Psoas muscle (tissue), 8 donors: ENCODE data around the gene MAGI1. TPM values are rescaled to one million over a fixed set of nuclear protein-coding genes. Genes with fewer than 3 reads are reported as not detected.

Source experiments
- ATAC-seq, 4 donors: fragments of 200-7000 bp; cut with Tn5 transposase; one replicate each; pipeline ENCODE4 v1.9.1; 2020; ENCODE audit warnings: moderate library complexity in 3 of 4, mild to moderate bottlenecking in 2 of 4
- DNase-seq, 2 donors: peaks; one replicate each; pipeline ENCODE4 v3.0.0-alpha.2; 2020
- H3K27ac ChIP-seq: fragments of 200-600 bp; one replicate; pipeline ENCODE4 v1.8.0; 2022
- H3K27me3 ChIP-seq, 3 donors: fragments of 200-600 bp in 1 of 3; one replicate each; pipeline versions ENCODE4 v1.6.1 to v1.8.0; 2013 to 2022; ENCODE audit warnings: low read length in 2 of 3, mild to moderate bottlenecking in 2 of 3, moderate library complexity in 1 of 3; ENCODE audit not compliant: insufficient read depth in 3 of 3
- H3K36me3 ChIP-seq, 2 donors: fragments of 200-600 bp in 1 of 2; one replicate each; pipeline versions ENCODE4 v1.6.1 to v1.8.0; 2013 to 2022; ENCODE audit warnings: low read depth in 1 of 2, mild to moderate bottlenecking in 1 of 2, moderate library complexity in 1 of 2; ENCODE audit not compliant: insufficient read depth in 1 of 2
- H3K4me1 ChIP-seq: fragments of 200-600 bp; one replicate; pipeline ENCODE4 v1.8.0; 2022
- H3K4me3 ChIP-seq: fragments of 200-600 bp; one replicate; pipeline ENCODE4 v1.8.0; 2022; ENCODE audit warnings: mild to moderate bottlenecking
- H3K9me3 ChIP-seq: fragments of 200-600 bp; one replicate; pipeline ENCODE4 v1.8.0; 2022
- CTCF ChIP-seq: fragments of 200-600 bp; IDR thresholded peaks from one replicate; pipeline ENCODE4 v1.8.0; 2022; ENCODE audit warnings: antibody characterized with exemption
- WGBS, 3 donors: extraction: QIAGEN DNeasy Blood & Tissue Kit; methylation state at CpG; one replicate each; pipeline versions ENCODE4 v1.1.6 to v1.1.7; 2013; 5-methylcytosine and 5-hydroxymethylcytosine counted together
- intact Hi-C, 2 donors: fragments of 100-400 bp; cut with DNase I; formaldehyde crosslinking; loops; one replicate each; pipeline versions ENCODE4 v1.11.0 to v1.14.2; 2022
- polyA plus RNA-seq, 3 donors: library from polyadenylated mRNA; stranded (reverse); fragments of 200-250 nt; gene quantifications; one replicate each; pipeline ENCODE4 v1.2.3, GENCODE V29; 2013
- total RNA-seq, 4 donors: library from RNA; stranded (reverse); fragmentation: NEBNext Ultra II Directional in 2 of 4; extraction: Animal tissue kit (Norgen Biotek cat#: 25700) in 2 of 4; gene quantifications; one replicate each; pipeline versions ENCODE4 v1.2.1 to v1.2.4, GENCODE V29; 2021 to 2023
- donor health status: healthy with polysubstance abuse.
- donor health status: DM: no; HTN: no; CAD: no; lungs with moderate emphysema.
- donor health status: Bipolar disorder and iron deficiency.
- donor health status: healthy.
- donor health status: DM: yes; HTN: yes; CAD: no.
- donor health status: DM: no; HTN: no; CAD: no.
- donor health status: DM: no; HTN: no; CAD: no.
- donor health status: DM: yes; HTN: yes; CAD: no.

Gene MAGI1
- total and polyA plus RNA-seq, 7 donors, result 4.5 to 8.1 (median 6.3) TPM

DNA sequence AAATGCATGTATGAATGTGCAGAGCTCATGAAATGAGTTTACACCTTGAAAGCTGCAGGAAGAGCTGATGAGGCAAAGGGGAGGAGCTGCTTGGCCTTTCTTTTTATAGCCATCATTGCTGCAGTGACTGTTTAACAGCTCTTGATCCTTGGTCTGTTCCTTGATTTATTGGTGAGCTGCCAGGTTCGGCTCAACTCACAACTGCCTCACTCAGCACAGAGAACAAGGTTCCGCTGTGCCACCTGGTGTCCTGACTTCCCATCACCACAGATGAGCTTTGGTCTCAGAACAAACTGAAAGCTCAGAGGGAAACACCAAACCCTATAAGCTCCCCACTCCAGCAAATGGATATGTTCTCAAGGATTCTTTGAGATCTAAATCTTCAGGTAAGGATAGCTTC is 626.1 kb downstream of the MAGI1 start:
- Histone ChIP-seq H3K36me3 (no peaks in the 10 kb centered on the region), H3K4me1 (peaks cover 12% of the 10 kb centered on the region), H3K27me3 (no peaks in the 10 kb centered on the region), H3K9me3 (no peaks in the 10 kb centered on the region), H3K27ac (no peak overlapping the region), H3K4me3 (no peak overlapping the region)
- peak; percentile 41 for TF ChIP-seq CTCF
- peak; percentile 87 to 99 (median 94) for ATAC-seq
- 10 to 22% (median 18%) methylated on average over 2 of the region's 2 CpGs for WGBS, 3 donors
- DNase-seq, result peak; percentile 25 to 69
- intact Hi-C loops, result loop anchor here in 1 of 2 donors (2.0 to 10.0 kb wide), 3 partner anchors 80 to 880 kb away; partner anchors contain the start of gene ADAMTS9

GRCh38 chr3:65411367-65411766 is 627.4 kb downstream of the MAGI1 start:
- no peak for DNase-seq
- no peaks in the 10 kb centered on the region for H3K9me3 ChIP-seq
- no peak for ATAC-seq
- H3K27me3 ChIP-seq, result no peaks in the 10 kb centered on the region
- intact Hi-C loops, result loop anchor here in 1 of 2 donors (5.0 to 10.0 kb wide), 2 partner anchors 79 to 727 kb away; partner anchors contain the start of gene ADAMTS9
- H3K36me3 ChIP-seq, result no peaks in the 10 kb centered on the region
- H3K4me3 ChIP-seq, result no peak overlapping the region
- 44 to 54% (median 50%) methylated on average over 3 of the region's 3 CpGs for WGBS, 3 donors
- TF ChIP-seq CTCF, result no peak
- no peak overlapping the region for H3K27ac ChIP-seq
- H3K4me1 ChIP-seq, result peaks cover 12% of the 10 kb centered on the region

- H3K9me3 ChIP-seq, result no peaks in the 10 kb centered on the region
- no peak for DNase-seq
- ATAC-seq, result no peak
- H3K4me1 ChIP-seq, result peaks cover 12% of the 10 kb centered on the region
- H3K27ac ChIP-seq, result no peak overlapping the region
- 27 to 36% (median 28%) methylated on average over 3 of the region's 3 CpGs for WGBS, 3 donors
- H3K4me3 ChIP-seq, result no peak overlapping the region
- intact Hi-C loops, result no loop called here
- TF ChIP-seq CTCF, result no peak
- H3K27me3 ChIP-seq, result no peaks in the 10 kb centered on the region
- no peaks in the 10 kb centered on the region for H3K36me3 ChIP-seq
These were observed 629.5 kb downstream of the MAGI1 start for GRCh38 chr3:65409176-65409569.

DNA sequence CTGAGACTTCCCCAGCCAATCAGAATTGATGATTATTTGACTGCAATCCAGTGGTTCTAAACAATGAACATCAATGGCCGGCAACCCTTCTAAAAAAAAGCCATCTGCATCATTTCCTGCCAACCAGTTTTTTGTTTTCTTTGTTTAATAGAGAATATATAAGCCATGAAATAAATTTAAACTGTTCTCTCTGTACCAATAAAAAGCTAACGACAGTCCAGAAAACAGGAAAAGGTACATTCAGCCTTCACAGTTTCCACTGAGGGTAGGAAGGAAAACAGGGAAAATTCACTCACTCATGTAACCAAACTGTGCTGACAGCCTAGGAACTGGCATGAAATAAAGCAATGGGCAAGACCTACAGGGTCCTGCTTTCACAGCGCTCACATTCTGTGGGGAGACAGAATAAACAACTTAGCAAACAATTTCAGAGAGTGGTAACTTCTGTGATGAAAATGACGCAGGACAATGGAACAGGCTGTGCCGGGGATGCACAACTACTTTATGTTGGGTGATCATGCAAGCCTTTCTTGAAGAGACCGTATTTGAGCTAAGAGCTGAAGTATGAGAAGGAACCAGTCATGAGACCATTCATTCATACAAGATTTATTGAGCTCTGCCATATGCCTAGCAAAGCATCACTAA is 630.1 kb downstream of the MAGI1 start:
- TF ChIP-seq CTCF, result no peak
- no peak overlapping the region for H3K4me3 ChIP-seq
- intact Hi-C loops, result no loop called here
- H3K4me1 ChIP-seq, result peaks cover 12% of the 10 kb centered on the region
- no peak overlapping the region for H3K27ac ChIP-seq
- 75 to 82% (median 80%) methylated on average over 6 of the region's 6 CpGs for WGBS, 3 donors
- H3K9me3 ChIP-seq, result no peaks in the 10 kb centered on the region
- no peaks in the 10 kb centered on the region for H3K27me3 ChIP-seq
- ATAC-seq, result no peak
- H3K36me3 ChIP-seq, result no peaks in the 10 kb centered on the region
- no peak for DNase-seq

- H3K36me3 ChIP-seq, result no peaks in the 10 kb centered on the region
- WGBS, 3 donors, result 86 to 92% (median 90%) methylated on average over 4 of the region's 4 CpGs
- H3K9me3 ChIP-seq, result no peaks in the 10 kb centered on the region
- TF ChIP-seq CTCF, result no peak
- peaks cover 5% of the 10 kb centered on the region for H3K4me1 ChIP-seq
- intact Hi-C loops, result no loop called here
- H3K4me3 ChIP-seq, result no peak overlapping the region
- no peak overlapping the region for H3K27ac ChIP-seq
- ATAC-seq, result peak in 1 of 4 donors; percentile 59
- DNase-seq, result no peak
- no peaks in the 10 kb centered on the region for H3K27me3 ChIP-seq
These were observed 632.2 kb downstream of the MAGI1 start for GRCh38 chr3:65406470-65406869.
